Ovary (tissue), 3 donors: ENCODE results near the gene FARP1.

Experiments
- POLR2A ChIP-seq: fragments of 450-650 bp; IDR thresholded peaks from one replicate; pipeline ENCODE4 v1.6.1; 2017; ENCODE audit warnings: antibody characterized with exemption, mild to moderate bottlenecking, moderate library complexity
- TF ChIP-seq, protein P1 (sequence below), 3 donors: fragments of 450-650 bp in 2 of 3; fragments of 200-600 bp in 1 of 3; IDR thresholded peaks; one replicate each; pipeline versions ENCODE4 v1.5.1 to v1.8.0; 2016 to 2022; ENCODE audit warnings: antibody characterized with exemption in 3 of 3, mild to moderate bottlenecking in 1 of 3
- donor health status: DM: no; HTN: no; CAD: no.

DNA sequence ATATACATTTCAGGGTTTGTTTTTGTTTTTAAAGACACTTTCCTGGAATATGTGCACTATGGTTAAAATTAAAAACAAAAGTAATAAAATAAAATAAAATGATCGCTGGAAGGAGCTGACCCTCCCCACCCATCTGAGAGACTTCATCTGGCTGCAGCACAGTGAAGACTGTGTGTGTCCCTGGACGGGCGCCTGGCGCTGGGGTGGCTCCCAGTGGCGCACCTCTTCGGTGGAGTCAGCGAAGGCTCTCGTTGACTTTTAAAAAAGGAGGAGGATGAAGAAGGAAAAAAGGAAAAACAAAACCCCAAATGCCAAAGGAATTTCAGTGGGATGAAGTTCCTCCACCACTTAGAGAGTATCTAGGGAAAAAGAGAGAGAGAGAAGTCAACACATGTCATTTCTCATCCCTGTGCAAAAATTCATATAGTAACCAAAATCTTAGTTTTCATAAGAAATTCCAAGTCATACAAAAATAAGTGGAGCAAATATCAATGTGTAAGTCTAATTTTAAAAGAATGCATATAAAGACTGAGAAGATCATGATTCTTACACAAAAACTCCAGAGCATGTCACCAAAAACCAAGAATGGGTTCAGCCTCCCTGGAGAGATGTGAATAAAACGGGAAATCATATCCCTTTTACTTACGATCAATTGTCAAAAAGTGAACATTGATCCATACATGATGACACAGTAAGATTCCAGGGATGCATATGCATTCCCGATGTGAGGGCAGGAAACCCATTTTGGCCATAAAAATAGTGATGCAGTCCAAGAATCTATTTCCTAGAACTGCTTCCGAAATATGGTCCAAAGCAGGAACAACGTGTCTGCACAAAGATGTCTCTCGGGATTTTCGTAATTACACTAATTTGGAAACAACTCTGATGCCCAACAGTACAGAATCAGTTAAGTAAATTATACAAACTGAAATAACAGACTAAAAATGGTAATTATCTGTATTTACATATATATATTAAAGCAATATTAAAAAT is 310.3 kb downstream of the FARP1 start:
- TF ChIP-seq, protein P1, sequence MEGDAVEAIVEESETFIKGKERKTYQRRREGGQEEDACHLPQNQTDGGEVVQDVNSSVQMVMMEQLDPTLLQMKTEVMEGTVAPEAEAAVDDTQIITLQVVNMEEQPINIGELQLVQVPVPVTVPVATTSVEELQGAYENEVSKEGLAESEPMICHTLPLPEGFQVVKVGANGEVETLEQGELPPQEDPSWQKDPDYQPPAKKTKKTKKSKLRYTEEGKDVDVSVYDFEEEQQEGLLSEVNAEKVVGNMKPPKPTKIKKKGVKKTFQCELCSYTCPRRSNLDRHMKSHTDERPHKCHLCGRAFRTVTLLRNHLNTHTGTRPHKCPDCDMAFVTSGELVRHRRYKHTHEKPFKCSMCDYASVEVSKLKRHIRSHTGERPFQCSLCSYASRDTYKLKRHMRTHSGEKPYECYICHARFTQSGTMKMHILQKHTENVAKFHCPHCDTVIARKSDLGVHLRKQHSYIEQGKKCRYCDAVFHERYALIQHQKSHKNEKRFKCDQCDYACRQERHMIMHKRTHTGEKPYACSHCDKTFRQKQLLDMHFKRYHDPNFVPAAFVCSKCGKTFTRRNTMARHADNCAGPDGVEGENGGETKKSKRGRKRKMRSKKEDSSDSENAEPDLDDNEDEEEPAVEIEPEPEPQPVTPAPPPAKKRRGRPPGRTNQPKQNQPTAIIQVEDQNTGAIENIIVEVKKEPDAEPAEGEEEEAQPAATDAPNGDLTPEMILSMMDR (IDR thresholded peaks at IDR 0.05): no peak
- TF ChIP-seq POLR2A: no peak
